ENCODE measurements around the gene SSPN.

SSPN gene

DNA sequence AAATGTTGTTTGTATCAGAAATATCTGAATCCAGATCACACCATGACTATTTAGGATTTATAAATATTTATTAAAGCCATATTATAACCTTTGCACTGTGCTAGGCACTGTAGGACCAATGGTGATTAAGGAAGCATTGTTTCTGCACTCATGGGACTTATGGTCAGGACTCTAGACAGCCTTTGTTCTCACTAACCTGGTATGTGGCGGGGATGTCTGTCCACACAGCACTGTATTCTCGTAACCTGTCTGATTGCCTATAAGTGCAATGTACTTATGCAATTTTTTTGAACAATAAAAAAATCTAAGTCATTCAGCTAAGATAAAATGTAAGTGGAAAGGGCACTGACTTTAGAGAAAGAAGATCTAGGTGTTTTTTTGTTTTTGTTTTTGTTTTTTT is 6.7 kb upstream of the SSPN start:
- no peaks in the 10 kb centered on the region for H3K27me3 ChIP-seq (ENCODE audit: control insufficient read depth in 1 of 2, insufficient read depth in 2 of 2, low read length in 2 of 2)
- H3K9ac ChIP-seq (ENCODE audit: low read length) = no peak overlapping the region
- H3K4me3 ChIP-seq (ENCODE audit: low read depth in 1 of 2, low read length in 2 of 2) = no peak overlapping the region
- H3K27ac ChIP-seq (ENCODE audit: low read depth, low read length) = no peak overlapping the region
- H3K9me3 ChIP-seq (ENCODE audit: low read length) = no peaks in the 10 kb centered on the region
- H3K36me3 ChIP-seq (ENCODE audit: insufficient read depth, low read length) = no peaks in the 10 kb centered on the region
- no peaks in the 10 kb centered on the region for H3K4me1 ChIP-seq (ENCODE audit: insufficient read depth, low read length)

- no peak overlapping the region for H3K27ac ChIP-seq (ENCODE audit: low read depth, low read length)
Observed at GRCh38 chr12:26192142-26192541, 3.2 kb upstream of the SSPN start.

DNA sequence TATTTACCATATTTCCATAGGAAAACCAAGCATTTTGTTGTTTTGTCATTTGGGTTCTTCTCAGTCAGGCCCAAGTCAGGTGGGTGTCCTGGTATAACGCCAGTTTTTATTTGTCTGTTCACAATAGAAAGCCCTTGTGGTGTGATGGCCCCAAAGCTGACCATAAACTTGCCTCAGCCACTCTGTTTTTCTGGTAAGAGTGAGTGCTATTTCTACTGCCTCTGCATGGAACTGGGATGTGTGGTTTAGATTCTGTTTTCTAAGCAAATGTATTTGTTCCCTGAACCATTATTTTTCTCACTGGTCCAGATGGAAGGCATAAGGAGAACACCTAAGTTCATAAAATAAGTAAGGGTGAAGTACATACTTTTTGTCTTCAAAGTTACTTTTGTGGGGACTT is 1.8 kb upstream of the SSPN start:
- Histone ChIP-seq H3K4me1 (ENCODE audit: insufficient read depth, low read length) (peaks cover 20% of the 10 kb centered on the region), H3K36me3 (ENCODE audit: insufficient read depth, low read length) (no peaks in the 10 kb centered on the region), H3K27ac (ENCODE audit: low read depth, low read length) (no peak overlapping the region), H3K9ac (ENCODE audit: low read length) (no peak overlapping the region), H3K27me3 (ENCODE audit: control insufficient read depth in 1 of 2, insufficient read depth in 2 of 2, low read length in 2 of 2) (no peaks in the 10 kb centered on the region), H3K4me3 (ENCODE audit: low read depth in 1 of 2, low read length in 2 of 2) (no peak overlapping the region), H3K9me3 (ENCODE audit: low read length) (no peaks in the 10 kb centered on the region)

More at GRCh38 chr12:26192142-26192541, 3.2 kb upstream of the SSPN start:
- Histone ChIP-seq H3K27me3 (ENCODE audit: control insufficient read depth in 1 of 2, insufficient read depth in 2 of 2, low read length in 2 of 2) (no peaks in the 10 kb centered on the region), H3K36me3 (ENCODE audit: insufficient read depth, low read length) (no peaks in the 10 kb centered on the region), H3K4me1 (ENCODE audit: insufficient read depth, low read length) (peaks cover 7% of the 10 kb centered on the region), H3K9me3 (ENCODE audit: low read length) (no peaks in the 10 kb centered on the region), H3K4me3 (ENCODE audit: low read depth in 1 of 2, low read length in 2 of 2) (no peak overlapping the region), H3K9ac (ENCODE audit: low read length) (no peak overlapping the region)

- Histone ChIP-seq H3K9me3 (ENCODE audit: low read length) (no peaks in the 10 kb centered on the region), H3K27ac (ENCODE audit: low read depth, low read length) (peak overlapping the region; percentile 90), H3K4me1 (ENCODE audit: insufficient read depth, low read length) (peaks cover 32% of the 10 kb centered on the region), H3K4me3 (ENCODE audit: low read depth in 1 of 2, low read length in 2 of 2) (peak overlapping the region; percentile 57 to 69), H3K9ac (ENCODE audit: low read length) (peak overlapping the region; percentile 45), H3K36me3 (ENCODE audit: insufficient read depth, low read length) (no peaks in the 10 kb centered on the region), H3K27me3 (ENCODE audit: control insufficient read depth in 1 of 2, insufficient read depth in 2 of 2, low read length in 2 of 2) (no peaks in the 10 kb centered on the region)
Observed at GRCh38 chr12:26195641-26196420, 458 bp downstream of the SSPN start.

GRCh38 chr12:26196421-26196716 is 996 bp downstream of the SSPN start:
- Histone ChIP-seq H3K4me1 (ENCODE audit: insufficient read depth, low read length) (peaks cover 32% of the 10 kb centered on the region), H3K9me3 (ENCODE audit: low read length) (no peaks in the 10 kb centered on the region), H3K4me3 (ENCODE audit: low read depth in 1 of 2, low read length in 2 of 2) (peak overlapping the region; percentile 57 to 69), H3K9ac (ENCODE audit: low read length) (peak overlapping the region; percentile 45), H3K27ac (ENCODE audit: low read depth, low read length) (peak overlapping the region; percentile 90), H3K36me3 (ENCODE audit: insufficient read depth, low read length) (no peaks in the 10 kb centered on the region), H3K27me3 (ENCODE audit: control insufficient read depth in 1 of 2, insufficient read depth in 2 of 2, low read length in 2 of 2) (no peaks in the 10 kb centered on the region)

DNA sequence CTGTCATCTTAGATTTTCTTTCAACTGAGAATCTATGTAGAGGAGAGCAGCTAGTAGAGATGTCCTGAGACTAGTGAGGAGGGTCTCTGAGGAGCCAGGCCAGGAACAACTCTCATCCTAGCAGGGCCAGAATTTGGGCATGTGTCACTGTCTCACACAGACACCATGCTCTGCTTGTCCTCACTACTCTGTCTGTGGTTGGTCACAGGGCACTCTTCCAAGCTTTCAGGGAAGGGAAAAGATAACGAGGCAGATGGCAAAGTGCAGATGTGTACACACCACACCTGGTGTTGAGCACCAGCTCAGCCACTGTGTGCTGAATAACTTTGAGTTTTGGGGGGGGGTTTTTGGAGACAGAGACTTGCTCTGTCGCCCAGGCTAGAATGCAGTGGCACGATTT is 2.5 kb downstream of the SSPN start:
- H3K9ac ChIP-seq (ENCODE audit: low read length) = no peak overlapping the region
- H3K4me3 ChIP-seq (ENCODE audit: low read depth in 1 of 2, low read length in 2 of 2) = no peak overlapping the region
- H3K27me3 ChIP-seq (ENCODE audit: control insufficient read depth in 1 of 2, insufficient read depth in 2 of 2, low read length in 2 of 2) = no peaks in the 10 kb centered on the region
- H3K4me1 ChIP-seq (ENCODE audit: insufficient read depth, low read length) = peaks cover 32% of the 10 kb centered on the region
- H3K9me3 ChIP-seq (ENCODE audit: low read length) = no peaks in the 10 kb centered on the region
- H3K27ac ChIP-seq (ENCODE audit: low read depth, low read length) = peak overlapping the region; percentile 5
- H3K36me3 ChIP-seq (ENCODE audit: insufficient read depth, low read length) = no peaks in the 10 kb centered on the region

- Histone ChIP-seq H3K4me3 (ENCODE audit: low read depth in 1 of 2, low read length in 2 of 2) (no peak overlapping the region), H3K27me3 (ENCODE audit: control insufficient read depth in 1 of 2, insufficient read depth in 2 of 2, low read length in 2 of 2) (no peaks in the 10 kb centered on the region), H3K36me3 (ENCODE audit: insufficient read depth, low read length) (no peaks in the 10 kb centered on the region), H3K9me3 (ENCODE audit: low read length) (no peaks in the 10 kb centered on the region), H3K9ac (ENCODE audit: low read length) (peak overlapping the region; percentile 6), H3K27ac (ENCODE audit: low read depth, low read length) (no peak overlapping the region), H3K4me1 (ENCODE audit: insufficient read depth, low read length) (peaks cover 32% of the 10 kb centered on the region)
Observed at GRCh38 chr12:26198742-26199141, 3.4 kb downstream of the SSPN start.

GRCh38 chr12:26203167-26203780 is 7.9 kb downstream of the SSPN start:
- Histone ChIP-seq H3K27ac (ENCODE audit: low read depth, low read length) (no peak overlapping the region), H3K9ac (ENCODE audit: low read length) (no peak overlapping the region), H3K27me3 (ENCODE audit: control insufficient read depth in 1 of 2, insufficient read depth in 2 of 2, low read length in 2 of 2) (no peaks in the 10 kb centered on the region), H3K9me3 (ENCODE audit: low read length) (no peaks in the 10 kb centered on the region), H3K36me3 (ENCODE audit: insufficient read depth, low read length) (no peaks in the 10 kb centered on the region), H3K4me1 (ENCODE audit: insufficient read depth, low read length) (peaks cover 26% of the 10 kb centered on the region), H3K4me3 (ENCODE audit: low read depth in 1 of 2, low read length in 2 of 2) (no peak overlapping the region)

DNA sequence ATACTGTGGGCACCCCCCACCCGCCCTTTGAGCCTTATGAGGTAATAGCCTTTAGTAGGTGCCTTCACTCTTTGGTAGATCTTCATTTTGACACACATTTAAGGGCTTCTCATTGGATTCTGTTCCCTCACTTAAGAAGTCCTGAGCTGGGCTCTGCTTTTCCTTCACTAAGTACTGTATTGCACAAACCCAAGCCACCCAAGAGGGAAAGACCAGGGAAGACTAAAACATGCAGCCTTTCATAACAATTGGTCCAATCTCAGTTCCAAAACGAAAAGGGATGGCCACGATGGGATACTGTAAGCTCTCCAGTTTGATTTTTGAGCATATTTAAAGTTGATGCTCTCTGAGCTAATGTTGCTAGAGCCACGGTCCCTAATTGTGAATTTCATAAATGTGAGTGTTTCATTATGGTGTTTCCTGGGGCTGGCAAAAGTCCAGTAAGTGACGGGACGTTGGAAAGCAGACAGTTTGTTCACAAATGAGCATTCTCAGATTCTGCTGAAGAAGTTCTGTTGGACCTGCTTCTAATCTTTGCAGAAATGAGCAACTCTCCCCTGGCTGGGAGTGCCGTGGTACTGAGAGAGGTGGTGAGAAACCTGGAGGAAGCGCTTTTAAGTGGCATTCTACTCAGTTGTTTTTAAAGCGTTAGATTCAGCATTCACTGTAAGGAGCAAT is 9.4 kb downstream of the SSPN start:
- Histone ChIP-seq H3K4me3 (ENCODE audit: low read depth in 1 of 2, low read length in 2 of 2) (no peak overlapping the region), H3K27ac (ENCODE audit: low read depth, low read length) (no peak overlapping the region), H3K9me3 (ENCODE audit: low read length) (no peaks in the 10 kb centered on the region), H3K9ac (ENCODE audit: low read length) (no peak overlapping the region), H3K27me3 (ENCODE audit: control insufficient read depth in 1 of 2, insufficient read depth in 2 of 2, low read length in 2 of 2) (no peaks in the 10 kb centered on the region), H3K36me3 (ENCODE audit: insufficient read depth, low read length) (no peaks in the 10 kb centered on the region), H3K4me1 (ENCODE audit: insufficient read depth, low read length) (peaks cover 12% of the 10 kb centered on the region)

DNA sequence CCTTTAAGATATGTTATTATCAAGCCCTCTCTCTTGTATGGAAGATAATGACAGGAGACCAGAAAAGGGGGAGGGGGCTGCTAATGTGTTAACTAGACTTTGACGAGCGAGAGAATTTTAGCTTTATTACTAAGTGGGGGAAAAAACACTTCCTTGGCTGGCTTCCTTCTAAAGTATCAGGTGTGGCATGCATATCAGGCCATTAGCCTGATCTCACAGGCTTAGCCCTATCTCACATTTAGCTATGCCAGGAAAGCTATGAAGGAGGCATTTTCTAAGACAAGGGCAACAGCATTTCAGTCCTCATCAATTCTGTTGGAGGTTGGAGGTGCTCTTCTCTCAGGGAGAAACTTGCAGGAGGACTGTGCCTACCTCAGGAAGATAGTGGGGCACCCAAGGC is 9.9 kb downstream of the SSPN start:
- H3K4me1 ChIP-seq (ENCODE audit: insufficient read depth, low read length) = peaks cover 12% of the 10 kb centered on the region
- no peak overlapping the region for H3K9ac ChIP-seq (ENCODE audit: low read length)
- H3K27me3 ChIP-seq (ENCODE audit: control insufficient read depth in 1 of 2, insufficient read depth in 2 of 2, low read length in 2 of 2) = no peaks in the 10 kb centered on the region
- no peaks in the 10 kb centered on the region for H3K36me3 ChIP-seq (ENCODE audit: insufficient read depth, low read length)
- H3K4me3 ChIP-seq (ENCODE audit: low read depth in 1 of 2, low read length in 2 of 2) = no peak overlapping the region
- no peak overlapping the region for H3K27ac ChIP-seq (ENCODE audit: low read depth, low read length)
- no peaks in the 10 kb centered on the region for H3K9me3 ChIP-seq (ENCODE audit: low read length)

DNA sequence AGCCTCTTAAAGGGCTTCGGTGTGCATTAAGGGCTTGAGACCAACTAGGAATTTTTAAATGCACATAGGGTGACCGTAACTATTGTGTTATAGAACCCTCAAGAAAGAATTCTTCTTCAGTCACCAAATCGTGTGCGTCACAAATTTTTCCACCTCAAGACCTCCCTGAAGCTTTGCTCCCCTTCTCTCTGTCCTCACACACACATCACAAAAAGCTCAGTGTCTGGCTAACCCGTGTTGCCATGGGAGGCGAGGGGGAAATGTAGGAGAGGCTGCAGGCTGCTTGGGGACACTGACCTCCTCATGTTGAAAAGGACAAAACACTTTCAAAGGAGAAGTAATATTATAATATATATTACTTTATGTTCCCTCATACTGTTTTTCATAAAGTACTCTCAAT is 10.6 kb downstream of the SSPN start:
- H3K4me3 ChIP-seq (ENCODE audit: low read depth in 1 of 2, low read length in 2 of 2) = no peak overlapping the region
- no peaks in the 10 kb centered on the region for H3K36me3 ChIP-seq (ENCODE audit: insufficient read depth, low read length)
- no peak overlapping the region for H3K9ac ChIP-seq (ENCODE audit: low read length)
- H3K27me3 ChIP-seq (ENCODE audit: control insufficient read depth in 1 of 2, insufficient read depth in 2 of 2, low read length in 2 of 2) = no peaks in the 10 kb centered on the region
- H3K4me1 ChIP-seq (ENCODE audit: insufficient read depth, low read length) = peaks cover 12% of the 10 kb centered on the region
- no peak overlapping the region for H3K27ac ChIP-seq (ENCODE audit: low read depth, low read length)
- no peaks in the 10 kb centered on the region for H3K9me3 ChIP-seq (ENCODE audit: low read length)
